GM23248 (cell line): ENCODE results near the gene IKZF3. TPM values are rescaled to one million over a fixed set of nuclear protein-coding genes. Genes with fewer than 3 reads are reported as not detected.

Experiments used
- DNase-seq: peaks from one replicate; pipeline ENCODE4 v3.0.0-alpha.2; 2015
- H2AFZ ChIP-seq: fragments of 200-600 bp; sonication (generic); 2 replicates; pipeline ENCODE4 v1.6.1; 2016; ENCODE audit warnings: antibody characterized with exemption
- H3F3A ChIP-seq: fragments of 200-600 bp; sonication (generic); 2 replicates; pipeline ENCODE4 v1.6.1; 2016; ENCODE audit warnings: mild to moderate bottlenecking, antibody characterized with exemption, mixed run types; ENCODE audit not compliant: insufficient read depth
- H3K27ac ChIP-seq: fragments of 200-600 bp; sonication (generic); 2 replicates; pipeline ENCODE4 v1.5.1; 2016; ENCODE audit warnings: mild to moderate bottlenecking
- H3K27me3 ChIP-seq: fragments of 200-600 bp; sonication (generic); replicated peaks from 2 replicates; pipeline ENCODE4 v1.6.1; 2016; ENCODE audit warnings: mild to moderate bottlenecking; ENCODE audit not compliant: insufficient read depth
- H3K36me3 ChIP-seq: fragments of 200-600 bp; sonication (generic); 2 replicates; pipeline ENCODE4 v1.6.1; 2016; ENCODE audit warnings: low read depth, mild to moderate bottlenecking
- H3K4me1 ChIP-seq: fragments of 200-600 bp; sonication (generic); 2 replicates; pipeline ENCODE4 v1.6.1; 2016; ENCODE audit warnings: mild to moderate bottlenecking; ENCODE audit not compliant: insufficient read depth
- H3K4me2 ChIP-seq: fragments of 200-600 bp; sonication (generic); one replicate; pipeline ENCODE4 v1.6.1; 2016; ENCODE audit warnings: mild to moderate bottlenecking; ENCODE audit not compliant: unreplicated experiment
- H3K4me3 ChIP-seq: fragments of 200-600 bp; sonication (generic); 2 replicates; pipeline ENCODE4 v1.5.1; 2016; ENCODE audit warnings: mild to moderate bottlenecking
- H3K79me2 ChIP-seq: fragments of 200-600 bp; sonication (generic); 2 replicates; pipeline ENCODE4 v1.6.1; 2016; ENCODE audit warnings: mild to moderate bottlenecking; ENCODE audit not compliant: insufficient read depth
- H3K9ac ChIP-seq: fragments of 200-600 bp; sonication (generic); 2 replicates; pipeline ENCODE4 v1.6.1; 2016; ENCODE audit warnings: mild to moderate bottlenecking
- H3K9me2 ChIP-seq: fragments of 200-600 bp; sonication (generic); 2 replicates; pipeline ENCODE4 v1.6.1; 2016; ENCODE audit warnings: mixed run types, mild to moderate bottlenecking, moderate library complexity; ENCODE audit not compliant: insufficient read depth
- H3K9me3 ChIP-seq: fragments of 200-600 bp; sonication (generic); one replicate; pipeline ENCODE4 v1.6.1; 2017; ENCODE audit warnings: low read depth
- H4K20me1 ChIP-seq: fragments of 200-600 bp; sonication (generic); 2 replicates; pipeline ENCODE4 v1.6.0; 2016; ENCODE audit not compliant: insufficient read depth
- EZH2 ChIP-seq: fragments of 200-600 bp; sonication (generic); IDR thresholded peaks from 2 replicates; pipeline ENCODE4 v1.6.1; 2018; ENCODE audit warnings: antibody characterized with exemption, mild to moderate bottlenecking; ENCODE audit not compliant: insufficient read depth, poor library complexity, severe bottlenecking
- EZH2phosphoT487 ChIP-seq: fragments of 200-600 bp; sonication (generic); IDR thresholded peaks from 2 replicates; pipeline ENCODE4 v1.6.1; 2018; ENCODE audit warnings: antibody characterized with exemption, moderate library complexity, mild to moderate bottlenecking, low read depth; ENCODE audit not compliant: insufficient read depth
- WGBS, 2 experiments: methylation state at CpG; one replicate each; pipeline ENCODE4 v1.1.6; 2015 to 2017; ENCODE audit warnings: low lambda C conversion rate in 2 of 2, low coverage in 1 of 2; ENCODE audit errors: missing lambda C conversion rate in 2 of 2; 5-methylcytosine and 5-hydroxymethylcytosine counted together
- in situ Hi-C: fragments of 300-500 bp; cut with MboI; formaldehyde crosslinking; loops from 2 replicates; pipeline ENCODE4 v1.15.0; 2020
- polyA plus RNA-seq: library from polyadenylated mRNA; unstranded; fragments of >200 nt; fragmentation: Nextera tagmentation; extraction: Ambion mirVana; gene quantifications from 2 replicates; pipeline ENCODE4 v1.2.1, GENCODE V29; 2016
- total RNA-seq: library from RNA; depleted of rRNA; stranded (reverse); fragments of >200 nt; shearing (Covaris generic); gene quantifications from 2 replicates; pipeline ENCODE4 v1.2.3, GENCODE V29; 2014

Gene IKZF3
- total and polyA plus RNA-seq, 2 experiments from 2014 or later, result 0.09 TPM; not detected in 1

DNA sequence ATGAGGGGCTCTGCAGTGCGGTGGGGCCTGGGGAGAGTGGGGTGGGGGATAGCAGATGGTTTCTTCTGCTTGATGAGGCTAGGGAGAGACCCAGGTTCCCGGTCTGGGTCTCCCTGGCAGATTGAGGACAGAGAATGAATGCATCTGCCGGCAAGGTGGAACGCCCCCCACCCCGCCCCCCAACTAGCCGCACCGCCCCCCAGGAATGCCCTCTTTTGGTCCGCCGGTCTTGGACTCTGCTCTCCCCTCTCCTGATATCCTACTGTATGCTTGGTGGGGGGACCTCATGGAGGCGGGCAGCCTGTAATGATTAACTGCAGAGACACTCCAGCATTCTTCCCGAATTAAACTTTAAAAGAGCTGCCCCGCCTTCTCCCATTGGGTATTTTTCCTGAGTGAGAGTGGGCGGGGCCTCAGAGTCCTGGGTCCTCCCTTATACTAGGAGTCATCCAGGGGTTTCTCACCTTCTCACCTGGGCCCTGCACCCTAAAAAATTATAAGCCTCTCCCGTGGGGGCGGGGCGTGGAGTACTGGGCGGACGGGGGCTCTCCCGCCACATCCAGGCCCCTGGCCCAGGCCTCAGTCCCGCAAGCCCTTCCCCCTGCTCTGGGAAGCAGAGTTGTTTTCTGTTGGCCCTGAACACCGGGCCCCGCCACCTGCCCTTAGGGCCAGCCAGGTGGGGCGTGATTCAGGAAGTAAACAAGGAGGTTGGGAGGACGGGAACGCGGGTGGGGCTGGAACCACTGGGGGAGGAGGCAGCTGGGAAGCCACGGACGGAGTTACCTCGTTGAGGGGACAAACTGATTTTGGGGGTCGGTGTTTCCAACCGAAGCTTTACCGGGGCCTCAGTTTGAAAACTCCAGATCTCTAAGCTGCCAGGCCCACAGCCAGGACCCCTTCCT lies 124.9 kb downstream of the IKZF3 start:
- in situ Hi-C loops, result no loop called here
- Histone ChIP-seq H3K9ac (0 out of 2 replicates have a peak overlapping the region, but pooled peaks have one; percentile 27), H3K4me1 (peaks cover 20% of the 10 kb centered on the region), H3K4me2 (peak overlapping the region; percentile 38), H2AFZ (peak overlapping the region; percentile 84), H3K9me3 (no peaks in the 10 kb centered on the region), H3K79me2 (no peaks in the 10 kb centered on the region), H3F3A (no peaks in the 10 kb centered on the region), H3K27ac (no peak overlapping the region), H3K4me3 (peak overlapping the region; percentile 48; the same call in 1 of the 2 replicates), H3K27me3 (peaks cover 4% of the 10 kb centered on the region; the same call in 1 of the 2 replicates), H3K36me3 (no peaks in the 10 kb centered on the region), H4K20me1 (no peaks in the 10 kb centered on the region), H3K9me2 (no peaks in the 10 kb centered on the region)
- TF ChIP-seq EZH2, result no peak
- TF ChIP-seq EZH2phosphoT487, result no peak
- WGBS, 2 experiments, result 4 to 6% methylated on average over 24 to 32 of the region's 32 CpGs
- DNase-seq, result peak; percentile 74

DNA sequence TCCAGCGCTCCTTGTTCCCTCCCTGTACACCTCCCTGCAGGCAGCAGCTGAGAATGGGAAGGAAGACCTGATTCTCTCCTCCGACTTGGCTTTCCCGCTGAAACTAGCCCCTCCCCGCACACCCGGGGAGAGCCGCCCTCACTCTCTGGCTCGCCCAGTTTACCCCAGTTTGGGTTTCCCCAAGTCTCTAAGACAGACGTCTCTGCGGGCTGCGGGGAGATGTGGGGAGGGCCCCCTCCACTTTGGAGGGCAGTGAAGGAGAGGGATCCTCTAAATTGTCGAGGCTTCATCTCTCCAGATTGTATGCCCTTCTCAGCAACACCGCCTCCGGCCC lies 125.6 kb downstream of the IKZF3 start:
- peaks cover 20% of the 10 kb centered on the region for H3K4me1 ChIP-seq
- H3K27me3 ChIP-seq, result peaks cover 4% of the 10 kb centered on the region; the same call in 1 of the 2 replicates
- no peaks in the 10 kb centered on the region for H4K20me1 ChIP-seq
- in situ Hi-C loops, result no loop called here
- H2AFZ ChIP-seq, result peak overlapping the region; percentile 68
- no peaks in the 10 kb centered on the region for H3K79me2 ChIP-seq
- DNase-seq, result no peak
- no peaks in the 10 kb centered on the region for H3K9me2 ChIP-seq
- TF ChIP-seq EZH2 (no peak), EZH2phosphoT487 (no peak)
- no peaks in the 10 kb centered on the region for H3F3A ChIP-seq
- 0 to 2% methylated on average over 12 to 13 of the region's 13 CpGs for WGBS, 2 experiments
- H3K9me3 ChIP-seq, result no peaks in the 10 kb centered on the region
- no peak overlapping the region for H3K4me2 ChIP-seq
- H3K9ac ChIP-seq, result no peak overlapping the region
- H3K27ac ChIP-seq, result no peak overlapping the region
- no peaks in the 10 kb centered on the region for H3K36me3 ChIP-seq
- H3K4me3 ChIP-seq, result no peak overlapping the region

DNA sequence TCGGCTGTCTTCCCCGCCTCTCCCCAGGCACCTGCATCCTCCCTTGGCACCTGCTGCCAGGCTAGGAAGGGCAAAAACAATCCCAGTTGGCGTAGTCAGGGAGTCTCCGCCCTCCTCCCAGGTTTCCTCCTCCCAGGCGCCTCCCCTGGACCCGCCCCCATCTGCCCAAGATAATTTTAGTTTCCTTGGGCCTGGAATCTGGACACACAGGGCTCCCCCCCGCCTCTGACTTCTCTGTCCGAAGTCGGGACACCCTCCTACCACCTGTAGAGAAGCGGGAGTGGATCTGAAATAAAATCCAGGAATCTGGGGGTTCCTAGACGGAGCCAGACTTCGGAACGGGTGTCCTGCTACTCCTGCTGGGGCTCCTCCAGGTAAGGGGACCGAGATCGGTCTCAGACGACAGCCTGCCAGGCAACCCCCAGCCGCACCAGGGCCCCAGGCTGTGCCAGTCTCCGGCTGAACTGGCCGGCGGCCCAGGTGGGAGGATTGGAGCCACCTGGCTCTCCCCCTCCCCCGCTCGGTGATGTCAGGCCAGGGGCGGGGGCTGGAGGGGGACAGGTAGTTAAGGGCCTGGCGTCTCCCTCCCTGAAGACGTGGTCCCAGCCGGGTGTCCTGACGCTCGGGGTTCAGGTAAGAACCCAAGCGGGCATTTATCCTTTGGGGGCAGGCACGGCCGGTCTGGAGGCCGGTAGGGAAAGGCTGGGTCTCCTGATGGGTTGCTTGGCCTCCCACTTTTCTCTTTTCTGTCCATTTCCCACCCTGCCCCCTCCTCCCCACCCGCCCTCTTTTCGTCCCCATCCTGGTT lies 126.1 kb downstream of the IKZF3 start, which contains the start of gene GRB7:
TSS of gene GRB7 (plus strand) at position 179 of the 808 bp plus-strand sequence. CDS start 4,364 bp downstream, outside the sequence.
- no peak within 1 kb of the TSS for H3K9ac ChIP-seq
- H2AFZ ChIP-seq, result peak within 1 kb of the TSS; percentile 68
- H3K9me3 ChIP-seq, result no peaks in the 10 kb centered on the region
- TF ChIP-seq EZH2phosphoT487, result no peak
- TF ChIP-seq EZH2, result peak; percentile 38
- peaks cover 4% of the 10 kb centered on the region; the same call in 1 of the 2 replicates for H3K27me3 ChIP-seq
- H3K9me2 ChIP-seq, result no peaks in the 10 kb centered on the region
- H3K36me3 ChIP-seq, result no peaks in the 10 kb centered on the region
- no peaks in the 10 kb centered on the region for H3K79me2 ChIP-seq
- H3K4me3 ChIP-seq, result no peak within 1 kb of the TSS
- H3K4me2 ChIP-seq, result no peak within 1 kb of the TSS
- 23 to 26% methylated on average over 27 to 32 of the region's 34 CpGs for WGBS, 2 experiments
- H4K20me1 ChIP-seq, result no peaks in the 10 kb centered on the region
- H3K4me1 ChIP-seq, result peaks cover 20% of the 10 kb centered on the region
- no peak within 1 kb of the TSS for H3K27ac ChIP-seq
- in situ Hi-C loops, result no loop called here
- no peaks in the 10 kb centered on the region for H3F3A ChIP-seq
- DNase-seq, result no peak

DNA sequence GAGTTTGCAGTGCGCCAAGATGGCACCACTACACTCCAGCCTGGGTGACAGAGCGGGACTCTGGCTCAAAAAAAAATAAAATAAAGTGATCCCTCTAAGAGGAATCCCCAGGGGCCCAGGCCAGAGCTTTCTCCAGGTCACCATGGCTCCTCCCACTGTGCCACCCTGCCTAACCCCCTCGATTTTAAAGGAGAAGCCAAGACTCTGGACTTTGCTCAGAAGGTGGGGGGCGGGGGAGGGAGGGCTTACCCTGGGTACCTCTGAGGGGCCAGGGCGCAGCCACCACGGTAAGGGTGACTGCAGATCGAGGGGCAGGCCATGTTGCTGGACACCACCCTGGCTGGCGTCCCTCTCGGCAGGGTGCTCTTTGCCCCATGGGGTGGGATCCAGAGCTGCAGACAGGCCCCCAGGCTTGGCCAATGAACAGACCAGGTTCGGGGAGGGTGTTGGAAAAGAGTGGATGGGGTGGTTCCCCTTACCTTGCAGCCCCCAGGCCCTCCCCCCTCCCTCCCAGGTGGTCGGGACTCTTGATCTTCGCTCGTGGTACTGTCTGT lies 126.8 kb downstream of the IKZF3 start:
- 61 to 73% methylated on average over 10 to 13 of the region's 13 CpGs for WGBS, 2 experiments

More for the DNA sequence above, 126.8 kb downstream of the IKZF3 start:
- peaks cover 20% of the 10 kb centered on the region for H3K4me1 ChIP-seq
- H3K79me2 ChIP-seq, result no peaks in the 10 kb centered on the region
- H3K9ac ChIP-seq, result no peak overlapping the region
- no peak overlapping the region for H3K4me2 ChIP-seq
- in situ Hi-C loops, result no loop called here
- no peak for TF ChIP-seq EZH2
- no peak for TF ChIP-seq EZH2phosphoT487
- no peaks in the 10 kb centered on the region for H3K9me2 ChIP-seq
- no peak overlapping the region for H3K27ac ChIP-seq
- H2AFZ ChIP-seq, result no peak overlapping the region
- no peak for DNase-seq
- no peaks in the 10 kb centered on the region for H3K36me3 ChIP-seq
- no peaks in the 10 kb centered on the region for H4K20me1 ChIP-seq
- H3K9me3 ChIP-seq, result no peaks in the 10 kb centered on the region
- peaks cover 4% of the 10 kb centered on the region; the same call in 1 of the 2 replicates for H3K27me3 ChIP-seq
- H3F3A ChIP-seq, result no peaks in the 10 kb centered on the region
- no peak overlapping the region for H3K4me3 ChIP-seq
